Measurements from ENCODE around the gene KCNAB2. TPM values are rescaled to one million over a fixed set of nuclear protein-coding genes. Genes with fewer than 3 reads are reported as not detected.

Gene KCNAB2
- total RNA-seq, 4 donors from 2014 or later, result 5.4 to 26.4 (median 10.1) TPM

DNA sequence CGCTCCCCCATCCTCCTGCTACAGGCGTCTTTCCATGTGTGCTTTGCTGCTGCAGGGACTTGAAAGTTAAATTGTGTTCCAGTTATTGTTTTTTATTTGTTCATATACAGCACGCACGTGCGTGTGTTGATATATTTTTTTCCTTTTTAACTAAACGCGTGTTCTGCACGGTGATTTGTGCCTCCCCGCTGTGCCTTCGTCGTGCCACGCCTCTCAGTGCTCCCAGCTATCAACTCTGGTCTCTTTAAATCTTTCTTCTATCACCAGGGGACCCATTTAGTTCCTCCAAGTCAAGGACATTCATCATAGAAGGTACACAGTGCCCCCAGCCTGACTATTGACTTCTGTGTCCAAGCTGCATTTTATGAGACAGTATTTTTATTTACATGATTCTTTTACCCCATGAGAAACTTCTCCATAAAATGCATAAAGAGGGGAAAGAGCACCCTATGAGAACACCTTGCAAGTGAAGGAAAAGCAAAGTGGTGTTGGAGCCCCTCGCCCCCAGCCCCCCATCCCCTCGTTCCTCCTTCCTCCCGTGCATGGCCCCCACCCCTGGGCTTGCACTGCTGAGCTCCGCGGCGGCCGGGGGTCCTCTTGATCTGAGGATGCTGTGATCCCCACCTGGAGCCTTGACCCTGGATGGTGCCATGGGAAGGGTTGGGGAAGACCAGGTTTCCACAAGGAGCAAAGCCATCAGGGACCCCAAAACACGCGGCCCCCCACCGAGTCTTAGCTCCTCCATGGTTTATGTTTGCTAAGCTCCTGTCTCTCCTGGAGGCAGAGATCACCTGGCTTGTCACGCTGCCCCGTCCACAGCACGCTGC, 45.5 kb downstream of the KCNAB2 start:
- no peak for DNase-seq
- TF ChIP-seq, protein P1, sequence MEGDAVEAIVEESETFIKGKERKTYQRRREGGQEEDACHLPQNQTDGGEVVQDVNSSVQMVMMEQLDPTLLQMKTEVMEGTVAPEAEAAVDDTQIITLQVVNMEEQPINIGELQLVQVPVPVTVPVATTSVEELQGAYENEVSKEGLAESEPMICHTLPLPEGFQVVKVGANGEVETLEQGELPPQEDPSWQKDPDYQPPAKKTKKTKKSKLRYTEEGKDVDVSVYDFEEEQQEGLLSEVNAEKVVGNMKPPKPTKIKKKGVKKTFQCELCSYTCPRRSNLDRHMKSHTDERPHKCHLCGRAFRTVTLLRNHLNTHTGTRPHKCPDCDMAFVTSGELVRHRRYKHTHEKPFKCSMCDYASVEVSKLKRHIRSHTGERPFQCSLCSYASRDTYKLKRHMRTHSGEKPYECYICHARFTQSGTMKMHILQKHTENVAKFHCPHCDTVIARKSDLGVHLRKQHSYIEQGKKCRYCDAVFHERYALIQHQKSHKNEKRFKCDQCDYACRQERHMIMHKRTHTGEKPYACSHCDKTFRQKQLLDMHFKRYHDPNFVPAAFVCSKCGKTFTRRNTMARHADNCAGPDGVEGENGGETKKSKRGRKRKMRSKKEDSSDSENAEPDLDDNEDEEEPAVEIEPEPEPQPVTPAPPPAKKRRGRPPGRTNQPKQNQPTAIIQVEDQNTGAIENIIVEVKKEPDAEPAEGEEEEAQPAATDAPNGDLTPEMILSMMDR (IDR thresholded peaks at IDR 0.05), result no peak
- no peak for TF ChIP-seq POLR2A (IDR thresholded peaks at IDR 0.05)
- Histone ChIP-seq H3K27ac (no peak overlapping the region), H3K9me3 (no peaks in the 10 kb centered on the region), H3K4me3 (no peak overlapping the region), H3K4me1 (no peaks in the 10 kb centered on the region), H3K36me3 (no peaks in the 10 kb centered on the region), H3K27me3 (no peaks in the 10 kb centered on the region)

DNA sequence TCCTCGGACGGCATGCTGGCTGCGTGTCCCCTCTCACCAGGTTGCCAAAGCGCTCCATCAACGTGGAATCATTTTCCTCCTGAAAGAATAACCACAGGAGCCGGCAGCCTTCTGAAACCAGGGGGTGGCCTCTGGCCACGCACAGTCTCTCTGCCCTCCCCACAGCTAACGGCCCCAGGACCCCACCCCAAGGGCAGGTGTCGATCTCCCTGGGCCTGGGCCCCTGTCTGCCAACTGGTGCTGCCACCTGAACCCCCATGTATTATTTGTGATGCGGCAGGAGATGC, 46.1 kb downstream of the KCNAB2 start:
- DNase-seq, result no peak
- Histone ChIP-seq H3K27ac (no peak overlapping the region), H3K4me3 (no peak overlapping the region), H3K4me1 (no peaks in the 10 kb centered on the region), H3K9me3 (no peaks in the 10 kb centered on the region), H3K36me3 (no peaks in the 10 kb centered on the region), H3K27me3 (no peaks in the 10 kb centered on the region)
- no peak for TF ChIP-seq POLR2A (IDR thresholded peaks at IDR 0.05)
- TF ChIP-seq, protein P1 (IDR thresholded peaks at IDR 0.05), result no peak

DNA sequence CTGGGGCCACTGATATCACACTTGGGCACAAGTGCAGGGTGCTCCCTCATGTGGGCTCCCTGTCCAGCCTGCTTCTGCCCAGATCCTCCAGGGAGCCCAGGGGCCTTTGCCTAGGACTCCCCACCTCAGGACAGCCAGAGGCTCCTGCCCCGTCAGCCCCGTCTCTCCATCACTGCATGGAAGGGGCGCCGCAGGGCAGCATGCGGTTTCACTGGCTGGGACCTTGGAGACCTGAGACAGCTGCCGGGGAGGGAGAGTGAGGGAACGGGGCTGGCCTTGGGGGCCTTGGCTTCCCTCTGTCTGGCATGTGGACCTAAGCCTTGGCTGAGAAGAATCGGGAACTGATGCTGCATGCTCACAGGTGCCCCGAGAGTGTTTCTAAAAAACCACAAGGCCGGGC, 46.5 kb downstream of the KCNAB2 start:
- TF ChIP-seq, protein P1 (IDR thresholded peaks at IDR 0.05), result no peak
- TF ChIP-seq POLR2A (IDR thresholded peaks at IDR 0.05), result no peak
- H3K27me3 ChIP-seq, result no peaks in the 10 kb centered on the region
- no peaks in the 10 kb centered on the region for H3K9me3 ChIP-seq
- no peaks in the 10 kb centered on the region for H3K36me3 ChIP-seq
- no peak overlapping the region for H3K27ac ChIP-seq
- no peak overlapping the region for H3K4me3 ChIP-seq
- DNase-seq, result no peak
- H3K4me1 ChIP-seq, result no peaks in the 10 kb centered on the region

GRCh38 chr1:6093071-6093470, 47.4 kb downstream of the KCNAB2 start:
- H3K4me1 ChIP-seq, result no peaks in the 10 kb centered on the region
- H3K27me3 ChIP-seq, result no peaks in the 10 kb centered on the region
- DNase-seq, result no peak
- TF ChIP-seq, protein P1 (IDR thresholded peaks at IDR 0.05), result no peak
- no peak for TF ChIP-seq POLR2A (IDR thresholded peaks at IDR 0.05)
- H3K27ac ChIP-seq, result no peak overlapping the region
- no peak overlapping the region for H3K4me3 ChIP-seq
- H3K9me3 ChIP-seq, result no peaks in the 10 kb centered on the region
- no peaks in the 10 kb centered on the region for H3K36me3 ChIP-seq

DNA sequence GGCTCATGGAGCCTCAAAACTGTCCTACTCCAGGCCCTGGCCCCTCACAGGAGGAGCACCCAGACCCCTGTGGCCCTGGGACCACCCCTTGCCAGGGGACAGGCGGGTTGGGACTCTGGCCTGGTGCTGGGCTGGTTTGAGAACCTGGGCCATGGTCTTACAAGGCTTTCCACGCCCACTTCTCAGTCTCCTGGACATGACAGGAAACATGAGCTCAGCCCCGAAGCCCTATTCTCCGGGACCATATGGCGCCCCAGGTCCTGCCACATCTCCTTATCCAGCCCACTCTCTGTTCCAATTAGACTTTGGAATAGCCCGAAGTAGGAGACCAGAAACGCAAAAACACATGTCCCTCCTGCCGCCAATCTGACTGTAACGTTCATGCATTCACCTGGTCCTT, 47.9 kb downstream of the KCNAB2 start:
- Histone ChIP-seq H3K27ac (no peak overlapping the region), H3K27me3 (no peaks in the 10 kb centered on the region), H3K4me3 (no peak overlapping the region), H3K4me1 (no peaks in the 10 kb centered on the region), H3K36me3 (no peaks in the 10 kb centered on the region), H3K9me3 (no peaks in the 10 kb centered on the region)
- no peak for TF ChIP-seq POLR2A (IDR thresholded peaks at IDR 0.05)
- TF ChIP-seq, protein P1 (IDR thresholded peaks at IDR 0.05), result no peak
- DNase-seq, result no peak

Data from Peyer's patch (tissue), 4 donors.